GM18526 (cell line): ENCODE results near the gene IL1RAP.

Experiments
- POLR2A ChIP-seq: IDR thresholded peaks from 3 replicates; pipeline ENCODE4 v1.6.1; 2011; ENCODE audit not compliant: insufficient read length; ENCODE audit errors: extremely low read depth

The IL1RAP gene

GRCh38 chr3:190680691-190681090 lies 166.8 kb downstream of the IL1RAP start:
- TF ChIP-seq POLR2A = no peak

GRCh38 chr3:190684776-190685175 lies 170.9 kb downstream of the IL1RAP start:
- TF ChIP-seq POLR2A = no peak

DNA sequence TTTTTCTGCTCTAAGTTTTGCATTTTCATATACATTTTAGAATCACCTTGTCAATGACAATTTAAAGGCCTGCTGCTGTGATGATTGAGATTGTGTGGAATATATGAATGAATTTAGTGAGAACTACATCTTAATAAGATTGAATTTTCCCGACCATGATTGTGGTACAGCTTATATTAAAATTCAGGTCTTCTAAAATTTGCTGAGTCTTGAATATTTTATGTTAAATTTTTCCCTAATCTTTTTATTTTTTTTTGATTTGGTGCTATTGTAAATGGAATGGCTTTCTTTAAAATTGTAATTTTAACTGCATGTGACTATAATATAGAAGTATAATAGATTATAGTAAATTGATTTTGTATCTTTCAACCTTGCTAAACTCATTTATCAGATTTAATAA lies 172.1 kb downstream of the IL1RAP start:
- no peak for TF ChIP-seq POLR2A

- TF ChIP-seq POLR2A = no peak
Observed at GRCh38 chr3:190690246-190690645, 176.4 kb downstream of the IL1RAP start.

DNA sequence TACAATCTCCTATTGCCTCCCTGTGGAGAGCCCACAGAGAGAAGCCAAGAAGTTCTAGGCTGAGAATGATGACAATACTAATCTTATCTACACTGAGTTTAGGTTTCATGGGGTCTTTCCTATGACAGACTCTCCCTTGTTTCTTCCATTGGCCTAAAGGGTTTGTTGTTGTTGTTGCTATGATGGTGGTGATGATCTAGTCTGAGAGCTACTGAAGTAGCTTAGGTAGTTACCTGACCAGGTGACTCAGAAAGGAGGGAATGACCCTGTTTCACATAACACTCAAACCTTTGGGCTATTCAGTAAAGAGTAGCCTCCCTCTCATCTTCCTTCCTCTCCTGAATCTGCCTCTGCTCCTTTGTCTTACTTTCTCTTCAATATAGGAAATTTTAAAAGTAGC lies 178.4 kb downstream of the IL1RAP start:
- TF ChIP-seq POLR2A = no peak

DNA sequence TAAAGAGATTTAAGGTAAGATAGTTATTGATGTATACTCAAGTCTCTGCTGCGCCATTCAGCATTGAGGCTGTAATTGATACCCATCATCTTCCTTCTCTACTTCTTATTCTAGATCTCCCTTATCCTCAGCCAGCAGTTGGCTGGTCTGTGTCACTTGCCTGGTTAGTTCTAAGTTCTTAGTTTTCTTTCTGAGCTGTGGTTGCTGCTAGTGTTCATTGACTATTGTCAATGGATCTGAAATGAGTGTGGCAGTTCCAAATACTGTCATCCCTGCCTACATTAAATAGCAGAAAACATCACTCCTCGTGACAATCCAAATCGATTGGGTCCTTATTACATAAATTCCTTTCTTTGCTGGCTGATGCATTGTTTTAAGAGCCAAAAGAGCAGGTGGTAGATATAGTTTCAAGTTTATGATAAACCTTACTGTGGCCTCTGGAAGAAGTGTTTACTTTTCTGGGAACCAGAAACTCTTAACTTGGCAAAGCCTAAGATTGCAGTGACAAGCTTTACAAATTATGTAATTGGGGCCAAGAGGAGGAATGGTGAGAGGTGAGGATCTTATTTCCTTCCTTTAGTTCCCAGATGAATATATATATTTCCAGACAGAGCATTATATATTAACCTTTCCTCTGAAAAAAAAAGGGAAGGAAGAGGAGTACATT lies 180.6 kb downstream of the IL1RAP start:
- TF ChIP-seq POLR2A = no peak

GRCh38 chr3:190695225-190695624 lies 181.3 kb downstream of the IL1RAP start:
- no peak for TF ChIP-seq POLR2A

DNA sequence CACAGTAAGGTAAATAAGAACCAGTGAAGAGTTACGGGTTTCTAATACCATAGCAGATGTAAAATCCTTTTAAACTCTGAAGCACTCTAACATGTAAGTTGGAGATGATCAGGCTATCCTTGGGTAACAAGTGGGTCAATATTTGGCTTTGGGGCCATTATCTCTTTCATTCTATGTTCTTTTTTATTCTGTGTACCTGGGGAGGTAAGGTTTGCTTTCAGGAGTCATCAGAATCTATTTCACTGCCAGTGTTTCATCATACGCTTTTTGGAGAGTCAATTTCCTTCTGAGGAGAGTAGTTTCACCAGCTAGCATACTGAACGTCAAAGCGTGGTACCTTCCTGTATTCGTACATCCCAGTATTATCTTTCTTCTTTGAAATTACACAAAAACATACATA lies 182.1 kb downstream of the IL1RAP start:
- no peak for TF ChIP-seq POLR2A

DNA sequence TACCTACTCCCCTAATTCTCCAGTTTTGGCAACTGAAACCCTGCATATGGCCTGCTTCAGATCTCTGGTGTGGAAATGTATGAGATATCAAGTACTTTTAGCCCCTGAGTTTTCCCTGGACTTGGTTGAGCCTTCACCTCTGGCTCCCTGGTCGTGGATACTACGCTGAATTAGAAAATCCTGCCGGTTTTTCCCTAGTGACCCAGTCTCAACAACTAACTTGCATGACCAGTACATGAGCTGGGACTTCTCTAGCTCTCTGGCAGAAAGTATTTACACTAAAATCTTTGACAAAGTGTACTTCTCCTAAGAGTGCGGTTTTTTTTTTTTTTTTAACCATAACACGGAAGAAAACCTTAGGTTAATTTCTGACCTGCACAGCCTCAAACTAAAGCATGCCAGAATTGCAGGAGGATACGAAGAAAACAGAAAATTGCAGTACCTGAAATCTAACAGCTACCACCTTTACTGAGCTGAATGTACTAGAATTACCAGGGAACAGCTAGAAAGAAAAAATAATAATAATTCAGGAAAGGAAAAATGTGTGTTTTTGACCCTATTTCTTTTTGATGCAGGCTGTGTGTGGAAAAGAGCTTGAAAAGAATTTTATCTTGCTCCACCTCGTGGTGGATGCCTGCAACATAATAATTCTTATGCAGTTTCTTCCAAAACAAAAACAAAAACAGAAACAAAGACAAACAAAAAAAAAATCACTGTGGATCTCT lies 183.1 kb downstream of the IL1RAP start:
- TF ChIP-seq POLR2A = no peak

- no peak for TF ChIP-seq POLR2A
Observed at GRCh38 chr3:190697502-190697830, 183.6 kb downstream of the IL1RAP start.

GRCh38 chr3:190697901-190698300 lies 184.0 kb downstream of the IL1RAP start:
- no peak for TF ChIP-seq POLR2A

GRCh38 chr3:190699776-190700175 lies 185.9 kb downstream of the IL1RAP start:
- TF ChIP-seq POLR2A = no peak

DNA sequence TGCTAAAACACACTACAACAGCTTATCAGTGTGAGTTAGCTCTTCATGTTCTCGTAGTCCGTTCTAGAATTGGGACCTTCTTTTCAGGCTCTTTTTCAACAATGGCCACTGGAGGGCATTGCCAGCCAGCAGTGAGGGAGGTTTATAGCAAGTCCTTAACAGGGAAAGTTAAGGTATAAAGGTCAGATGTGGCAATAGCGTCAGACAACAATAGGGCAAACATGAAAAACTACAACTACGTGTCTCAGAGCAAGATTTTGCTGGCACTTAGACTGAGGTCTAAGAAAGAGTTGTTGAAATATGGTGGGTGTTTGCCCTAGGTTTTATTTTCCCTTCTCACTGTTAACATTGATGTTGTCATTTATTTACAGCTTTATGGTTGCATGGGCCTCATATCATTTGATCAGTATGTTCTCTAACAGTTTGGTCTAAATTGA lies 187.2 kb downstream of the IL1RAP start:
- no peak for TF ChIP-seq POLR2A

DNA sequence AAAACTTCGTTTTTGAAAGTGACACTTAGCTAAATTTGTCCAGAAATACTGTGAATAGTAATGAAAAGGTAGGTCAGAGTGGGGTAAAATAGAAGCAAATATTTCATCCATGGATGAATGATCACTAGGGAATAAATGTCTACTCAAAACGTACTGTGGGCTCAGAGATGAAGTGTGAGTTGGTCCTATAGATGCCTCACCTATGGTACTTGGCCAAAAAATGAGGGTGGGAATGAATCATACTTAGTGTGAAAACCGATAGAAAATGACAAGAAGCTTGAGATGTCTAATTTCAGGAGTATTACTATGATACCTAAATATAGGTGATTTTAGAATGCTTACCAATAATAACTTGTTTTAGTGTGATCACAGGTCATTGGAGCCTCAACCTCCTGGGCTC lies 192.7 kb downstream of the IL1RAP start:
- no peak for TF ChIP-seq POLR2A
